Neural cell (in vitro differentiated cells): ENCODE measurements around the gene ZNF346. TPM values are rescaled to one million over a fixed set of nuclear protein-coding genes. Genes with fewer than 3 reads are reported as not detected.
A peak's percentile ranks its signal among the peaks of the same experiment; 100 is the strongest.

ENCODE experiments used
- H2AFZ ChIP-seq: fragments of 200-600, 300-800 bp; sonication (generic), shearing (Covaris generic); 2 replicates; pipeline ENCODE4 v1.6.0; 2014; ENCODE audit warnings: low read depth, mild to moderate bottlenecking, antibody characterized with exemption, low read length, moderate library complexity
- H3F3A ChIP-seq: fragments of 200-600 bp; shearing (Covaris generic); 2 replicates; pipeline ENCODE4 v1.6.1; 2016; ENCODE audit warnings: mild to moderate bottlenecking, moderate library complexity, mixed read lengths, antibody characterized with exemption, low read length; ENCODE audit not compliant: insufficient read depth, poor library complexity, severe bottlenecking
- H3K27ac ChIP-seq: fragments of 200-600, 300-800 bp; sonication (generic), shearing (Covaris generic); 2 replicates; pipeline ENCODE4 v1.5.1; 2014; ENCODE audit warnings: mild to moderate bottlenecking, low read length, moderate library complexity
- H3K27me3 ChIP-seq: fragments of 300-800, 200-600 bp; sonication (generic), shearing (Covaris generic); 2 replicates; pipeline ENCODE4 v1.6.0; 2014; ENCODE audit warnings: mild to moderate bottlenecking, low read depth, low read length, moderate library complexity; ENCODE audit not compliant: insufficient read depth
- H3K36me3 ChIP-seq: fragments of 300-800, 200-600 bp; sonication (generic), shearing (Covaris generic); 2 replicates; pipeline ENCODE4 v1.5.1; 2014; ENCODE audit warnings: mild to moderate bottlenecking, antibody characterized with exemption, low read length, moderate library complexity; ENCODE audit not compliant: insufficient read depth
- H3K4me2 ChIP-seq: fragments of 300-800, 200-600 bp; sonication (generic), shearing (Covaris generic); 2 replicates; pipeline ENCODE4 v1.6.0; 2014; ENCODE audit warnings: mild to moderate bottlenecking, low read length
- H3K4me3 ChIP-seq: fragments of 300-800, 200-600 bp; sonication (generic), shearing (Covaris generic); 2 replicates; pipeline ENCODE4 v1.5.1; 2014; ENCODE audit warnings: mild to moderate bottlenecking, low read length, moderate library complexity
- H3K79me2 ChIP-seq: fragments of 200-600 bp; shearing (Covaris generic); replicated peaks from 2 replicates; pipeline ENCODE4 v1.6.0; 2014; ENCODE audit warnings: mild to moderate bottlenecking, low read length, moderate library complexity; ENCODE audit not compliant: insufficient read depth
- H3K9ac ChIP-seq: fragments of 300-800, 200-600 bp; sonication (generic), shearing (Covaris generic); 2 replicates; pipeline ENCODE4 v1.6.1; 2016; ENCODE audit warnings: mild to moderate bottlenecking, low read length, mixed read lengths
- H3K9me2 ChIP-seq: fragments of 200-600 bp; shearing (Covaris generic); 2 replicates; pipeline ENCODE4 v1.6.1; 2016; ENCODE audit warnings: mild to moderate bottlenecking, low read length, mixed read lengths; ENCODE audit not compliant: insufficient read depth
- H3K9me3 ChIP-seq: fragments of 200-600, 300-800 bp; sonication (generic), shearing (Covaris generic); 2 replicates; pipeline ENCODE4 v1.6.1; 2016; ENCODE audit warnings: mild to moderate bottlenecking, mixed run types, low read length, moderate library complexity, mixed read lengths
- H4K20me1 ChIP-seq: fragments of 200-600 bp; shearing (Covaris generic); 2 replicates; pipeline ENCODE4 v1.6.1; 2016; ENCODE audit warnings: mild to moderate bottlenecking, mixed run types; ENCODE audit not compliant: insufficient read depth
- EP300 ChIP-seq: fragments of 450-650 bp; conservative IDR thresholded peaks from 2 replicates; pipeline ENCODE4 v1.6.1; 2014; ENCODE audit warnings: antibody characterized with exemption, mild to moderate bottlenecking, moderate library complexity; ENCODE audit not compliant: poor library complexity, severe bottlenecking
- EZH2 ChIP-seq: fragments of 200-600, 300-800 bp; shearing (Covaris generic), sonication (generic); IDR thresholded peaks from 2 replicates; pipeline ENCODE4 v1.6.1; 2014; ENCODE audit warnings: antibody characterized with exemption, low read length, borderline replicate concordance, mild to moderate bottlenecking; ENCODE audit not compliant: insufficient read depth, poor library complexity, severe bottlenecking
- MXI1 ChIP-seq: fragments of 450-650 bp; conservative IDR thresholded peaks from 2 replicates; pipeline ENCODE4 v1.6.1; 2014; ENCODE audit warnings: antibody characterized with exemption, mild to moderate bottlenecking; ENCODE audit not compliant: poor library complexity, severe bottlenecking
- POLR2AphosphoS5 ChIP-seq: IDR thresholded peaks from 2 replicates; pipeline ENCODE4 v1.6.1; 2012
- RAD21 ChIP-seq: fragments of 450-650 bp; conservative IDR thresholded peaks from 2 replicates; pipeline ENCODE4 v1.6.1; 2014; ENCODE audit warnings: antibody characterized with exemption, mild to moderate bottlenecking, moderate library complexity
- REST ChIP-seq: IDR thresholded peaks from 2 replicates; pipeline ENCODE4 v1.6.1; 2012; ENCODE audit warnings: borderline replicate concordance
- SMC3 ChIP-seq: fragments of 450-650 bp; conservative IDR thresholded peaks from 2 replicates; pipeline ENCODE4 v1.6.1; 2014; ENCODE audit warnings: antibody characterized with exemption, mild to moderate bottlenecking, moderate library complexity; ENCODE audit not compliant: poor library complexity
- TAF1 ChIP-seq: IDR thresholded peaks from 2 replicates; pipeline ENCODE4 v1.6.1; 2012; ENCODE audit warnings: low read depth
- polyA plus RNA-seq: library from polyadenylated mRNA; depleted of rRNA; stranded (reverse); fragments of >200 nt; gene quantifications from 2 replicates; pipeline ENCODE4 v1.2.3, GENCODE V29; 2014
- TF ChIP-seq, protein P1 (sequence below): fragments of 450-650 bp; IDR thresholded peaks from 2 replicates; pipeline ENCODE4 v1.5.1; 2014; ENCODE audit warnings: antibody characterized with exemption, mild to moderate bottlenecking, moderate library complexity; ENCODE audit not compliant: poor library complexity, severe bottlenecking

ZNF346 gene
- polyA plus RNA-seq, 1 donor from 2014 or later, result 40.1 TPM

GRCh38 chr5:177036443-177036842 lies 13.9 kb downstream of the ZNF346 start:
- H3K9me3 ChIP-seq, result no peaks in the 10 kb centered on the region
- H3K36me3 ChIP-seq, result no peaks in the 10 kb centered on the region
- no peaks in the 10 kb centered on the region for H3K27me3 ChIP-seq
- no peak overlapping the region for H3K4me2 ChIP-seq
- no peak overlapping the region for H3K27ac ChIP-seq
- no peaks in the 10 kb centered on the region for H3F3A ChIP-seq
- no peak overlapping the region for H3K4me3 ChIP-seq
- H4K20me1 ChIP-seq, result no peaks in the 10 kb centered on the region
- no peak for TF ChIP-seq EP300
- no peak for TF ChIP-seq EZH2
- TF ChIP-seq, protein P1, sequence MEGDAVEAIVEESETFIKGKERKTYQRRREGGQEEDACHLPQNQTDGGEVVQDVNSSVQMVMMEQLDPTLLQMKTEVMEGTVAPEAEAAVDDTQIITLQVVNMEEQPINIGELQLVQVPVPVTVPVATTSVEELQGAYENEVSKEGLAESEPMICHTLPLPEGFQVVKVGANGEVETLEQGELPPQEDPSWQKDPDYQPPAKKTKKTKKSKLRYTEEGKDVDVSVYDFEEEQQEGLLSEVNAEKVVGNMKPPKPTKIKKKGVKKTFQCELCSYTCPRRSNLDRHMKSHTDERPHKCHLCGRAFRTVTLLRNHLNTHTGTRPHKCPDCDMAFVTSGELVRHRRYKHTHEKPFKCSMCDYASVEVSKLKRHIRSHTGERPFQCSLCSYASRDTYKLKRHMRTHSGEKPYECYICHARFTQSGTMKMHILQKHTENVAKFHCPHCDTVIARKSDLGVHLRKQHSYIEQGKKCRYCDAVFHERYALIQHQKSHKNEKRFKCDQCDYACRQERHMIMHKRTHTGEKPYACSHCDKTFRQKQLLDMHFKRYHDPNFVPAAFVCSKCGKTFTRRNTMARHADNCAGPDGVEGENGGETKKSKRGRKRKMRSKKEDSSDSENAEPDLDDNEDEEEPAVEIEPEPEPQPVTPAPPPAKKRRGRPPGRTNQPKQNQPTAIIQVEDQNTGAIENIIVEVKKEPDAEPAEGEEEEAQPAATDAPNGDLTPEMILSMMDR, result no peak
- no peak overlapping the region for H3K9ac ChIP-seq
- no peaks in the 10 kb centered on the region for H3K9me2 ChIP-seq
- peaks cover 11% of the 10 kb centered on the region for H3K79me2 ChIP-seq
- no peak overlapping the region for H2AFZ ChIP-seq

DNA sequence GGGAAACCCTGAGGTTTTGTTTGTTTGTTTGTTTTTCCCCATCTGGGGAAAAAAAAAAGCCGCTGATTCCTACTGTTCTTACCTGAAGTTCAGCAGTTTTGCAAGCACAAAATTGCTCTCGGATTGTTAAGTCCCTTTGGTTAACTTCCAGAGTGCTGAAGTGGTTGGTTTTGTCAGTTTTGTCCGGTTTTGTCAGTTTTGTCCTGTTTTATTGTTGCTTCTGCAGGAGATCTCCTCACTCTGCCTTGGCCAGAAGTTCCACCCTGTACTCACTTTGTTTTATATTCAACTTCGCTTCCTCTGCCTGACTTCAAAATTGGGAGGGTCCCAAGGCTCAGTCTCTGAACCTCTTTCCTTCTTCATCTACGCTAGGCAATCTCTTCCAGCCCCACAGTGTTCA lies 14.4 kb downstream of the ZNF346 start:
- H3K27me3 ChIP-seq, result no peaks in the 10 kb centered on the region
- no peak overlapping the region for H3K4me2 ChIP-seq
- no peaks in the 10 kb centered on the region for H3K9me2 ChIP-seq
- peaks cover 11% of the 10 kb centered on the region for H3K79me2 ChIP-seq
- H3K4me3 ChIP-seq, result no peak overlapping the region
- TF ChIP-seq MXI1 (no peak), EP300 (no peak), TAF1 (no peak), RAD21 (no peak), SMC3 (no peak), EZH2 (no peak), REST (no peak), POLR2AphosphoS5 (no peak)
- TF ChIP-seq, protein P1, result no peak
- no peaks in the 10 kb centered on the region for H4K20me1 ChIP-seq
- no peak overlapping the region for H2AFZ ChIP-seq
- no peak overlapping the region for H3K9ac ChIP-seq
- H3K27ac ChIP-seq, result peak overlapping the region; percentile 35
- peaks cover under 1% of the 10 kb centered on the region for H3K36me3 ChIP-seq
- H3F3A ChIP-seq, result no peaks in the 10 kb centered on the region
- no peaks in the 10 kb centered on the region for H3K9me3 ChIP-seq
